NCI-H187 treated with DMSO at 0.1 percent for 48 hours (cell line): Measurements from ENCODE around the gene GRM1.
A peak's percentile ranks its signal among the peaks of the same experiment; 100 is the strongest.
"Not testable (repeated sequence)": the region's sequence is repeated elsewhere in the genome, so short reads cannot be mapped to it uniquely, and the experiment has no call there.

Experiments
- DNase-seq: peaks from one replicate; lab custom pipeline; 2025; lab: John Stamatoyannopoulos, UW

GRM1 gene

DNA sequence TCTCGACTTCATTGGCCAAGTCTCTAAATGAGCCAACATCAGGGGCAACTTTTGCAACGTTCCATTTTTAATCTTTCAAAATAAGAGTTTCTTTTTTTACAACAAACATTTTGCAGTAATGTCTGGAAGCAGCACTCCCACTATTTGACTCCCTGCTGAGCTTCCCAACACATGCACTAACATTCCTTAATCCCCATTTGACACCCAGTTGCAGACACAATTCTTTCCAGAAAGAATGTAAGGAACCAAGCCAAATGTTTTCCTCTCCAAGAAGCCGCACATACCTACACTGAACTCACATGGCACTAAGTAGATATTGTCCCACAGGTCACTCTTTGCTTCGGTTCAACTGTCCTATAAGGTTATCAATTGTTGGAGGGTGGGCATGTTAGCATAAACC is 165.6 kb downstream of the GRM1 start:
- no peak for DNase-seq

DNA sequence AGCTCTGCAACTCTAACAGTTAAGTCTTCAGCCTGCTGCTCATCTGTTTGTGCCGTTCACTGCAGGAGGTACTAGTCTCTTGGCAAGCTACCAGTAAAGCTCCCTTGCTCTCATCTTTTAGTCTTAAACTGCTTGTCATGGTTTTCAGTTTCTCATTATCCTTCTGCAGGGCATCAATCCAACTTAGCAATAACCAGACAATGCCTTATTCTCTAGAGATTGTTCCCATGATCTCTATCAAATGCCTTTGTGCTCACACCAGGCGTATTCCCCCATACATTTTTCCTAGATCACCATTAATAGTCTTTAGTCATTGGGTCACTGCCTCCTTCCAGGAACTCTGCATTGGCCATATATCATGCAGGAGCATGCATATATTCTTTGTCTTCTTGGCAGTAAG is 171.3 kb downstream of the GRM1 start:
- DNase-seq = peak; percentile 24

DNA sequence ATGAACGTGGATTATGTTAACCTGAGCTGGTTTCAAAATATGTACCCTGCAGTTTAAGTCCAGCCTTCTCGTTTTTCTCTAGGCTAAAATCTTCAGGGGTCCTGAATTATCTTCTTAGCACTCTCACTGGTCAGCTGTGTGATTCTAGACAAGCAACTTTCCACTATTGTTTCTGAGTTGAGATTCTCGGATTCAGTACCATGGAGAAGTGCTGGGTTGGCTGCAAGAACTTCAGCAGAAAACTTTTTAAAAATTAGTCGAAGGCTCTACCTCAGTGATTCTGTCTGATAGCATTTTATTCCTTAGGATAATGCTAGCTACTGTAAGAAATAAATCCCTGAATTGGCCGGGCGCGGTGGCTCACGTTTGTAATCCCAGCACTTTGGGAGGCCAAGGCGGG is 173.7 kb downstream of the GRM1 start:
- no peak for DNase-seq

DNA sequence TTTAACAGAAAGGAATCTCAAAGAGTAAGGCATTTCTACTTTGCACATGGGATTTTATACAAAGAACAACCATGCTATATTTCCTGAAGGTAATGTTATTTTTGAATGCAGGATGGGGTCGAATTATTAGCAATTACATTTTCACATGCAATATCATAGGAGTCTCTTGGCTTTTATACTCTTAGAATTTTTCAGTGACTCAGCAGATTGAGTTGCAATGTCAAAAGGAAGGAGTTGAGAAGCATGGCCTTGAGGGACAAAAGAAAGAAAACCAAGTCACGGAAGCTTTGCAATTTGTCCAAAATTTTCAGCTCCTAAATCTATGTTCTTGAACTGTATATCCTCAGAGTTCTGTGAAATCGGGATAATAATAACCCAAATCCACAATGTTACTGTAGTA is 181.1 kb downstream of the GRM1 start:
- no peak for DNase-seq

DNA sequence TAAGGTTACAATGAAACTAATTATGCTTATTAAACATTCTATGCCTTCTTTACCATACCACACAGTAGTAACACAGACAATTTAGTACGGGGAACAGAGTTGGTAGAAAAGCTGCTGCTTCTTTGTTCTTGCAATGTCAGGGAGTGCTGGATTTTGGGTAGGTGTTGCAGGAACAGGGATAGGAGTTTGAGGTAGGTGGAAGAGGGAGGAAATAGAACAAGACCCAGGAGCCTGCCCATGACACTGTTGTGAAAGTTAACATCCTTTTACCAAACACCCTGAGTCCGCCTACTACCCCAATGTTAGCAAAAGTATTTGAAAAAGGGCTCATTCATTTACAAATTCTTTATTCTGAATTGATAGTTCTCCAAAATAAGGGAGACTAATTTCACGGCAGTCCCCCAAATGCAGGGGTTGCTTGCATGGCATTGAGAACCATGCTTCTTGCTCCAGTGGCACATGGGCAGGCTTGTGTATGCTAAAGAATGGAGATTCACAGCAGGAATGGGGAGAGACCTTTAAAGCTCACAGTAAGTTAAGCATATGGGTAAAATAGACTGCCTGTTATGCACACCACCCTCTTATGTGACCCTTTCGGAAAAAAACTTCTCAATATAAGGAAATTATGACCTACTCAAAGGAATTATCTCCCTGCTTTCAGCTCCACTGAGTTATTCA is 181.7 kb downstream of the GRM1 start:
- DNase-seq = no peak

DNA sequence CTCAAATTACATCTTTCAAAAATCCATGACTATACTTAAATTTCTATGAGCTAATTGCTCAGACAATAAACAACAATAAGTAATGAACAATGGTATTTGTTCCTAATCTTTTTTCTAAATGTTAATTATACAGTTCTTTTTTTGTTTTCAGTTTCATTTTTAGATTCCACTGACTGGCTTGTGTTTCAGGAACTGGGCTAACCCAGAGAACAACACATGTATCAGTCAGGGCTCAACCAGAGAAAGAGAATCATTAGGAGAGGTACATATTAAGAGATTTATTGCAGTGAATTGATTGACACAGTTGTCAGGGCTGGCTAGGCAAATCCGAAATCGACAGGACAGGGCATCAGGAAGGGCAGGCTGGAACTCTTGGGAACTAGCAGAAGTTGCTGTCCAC is 182.8 kb downstream of the GRM1 start:
- no peak for DNase-seq

DNA sequence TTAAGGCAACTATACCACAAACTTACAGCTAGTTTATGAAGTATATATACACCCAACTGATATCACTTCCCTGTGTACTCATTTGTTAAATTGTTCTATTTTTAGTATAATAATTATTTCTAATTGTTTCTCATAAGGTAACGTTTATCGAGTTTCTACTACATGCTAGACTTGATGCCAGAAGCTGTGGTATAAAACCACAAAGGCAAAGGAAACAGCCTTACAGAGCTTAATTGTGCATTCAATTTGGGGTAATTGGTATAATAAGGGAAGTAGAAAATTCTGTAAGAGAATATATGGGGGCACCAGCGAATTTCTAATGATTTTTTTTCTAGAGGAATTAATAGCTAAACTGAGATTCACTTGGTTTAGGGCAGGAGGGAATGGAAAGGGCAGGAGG is 183.9 kb downstream of the GRM1 start:
- DNase-seq = no peak

DNA sequence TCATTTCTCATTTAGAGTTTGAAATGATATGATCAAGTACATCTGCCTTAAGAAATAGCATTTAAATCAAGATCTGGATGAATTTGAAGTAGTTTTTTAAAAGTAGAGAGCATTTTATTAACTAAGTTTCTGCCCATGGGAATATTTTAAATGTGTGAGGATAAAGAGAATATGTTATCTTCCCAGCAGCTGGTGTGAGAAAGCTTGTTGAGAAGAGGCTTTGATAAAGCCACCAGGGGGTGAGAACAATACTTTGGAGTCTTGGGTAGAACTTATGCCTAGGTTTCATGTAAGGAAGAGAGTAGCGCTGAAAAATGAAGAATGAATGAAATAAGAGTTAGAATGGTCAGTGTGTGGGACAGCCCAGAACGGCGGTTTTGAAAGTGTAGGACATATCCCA is 190.2 kb downstream of the GRM1 start:
- no peak for DNase-seq

DNA sequence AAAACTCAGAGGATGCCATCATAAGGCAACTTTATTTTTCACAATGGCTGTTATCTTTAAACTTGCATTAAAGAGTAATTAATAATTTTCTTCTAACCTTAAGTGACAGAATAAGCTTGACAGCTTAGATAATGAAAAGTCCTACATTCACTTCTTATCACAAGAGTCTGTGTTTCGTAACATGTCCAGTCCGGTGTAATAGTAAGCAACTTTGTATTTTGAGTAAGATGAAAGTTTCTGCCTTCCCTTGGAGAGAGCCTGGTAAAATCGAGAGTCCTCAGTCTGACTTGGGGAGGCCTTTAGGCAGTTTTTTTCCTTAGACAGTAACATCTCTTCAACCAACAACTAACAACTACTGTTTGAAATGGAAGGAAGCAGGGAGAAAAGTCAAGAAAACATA is 195.6 kb downstream of the GRM1 start:
- no peak for DNase-seq

DNA sequence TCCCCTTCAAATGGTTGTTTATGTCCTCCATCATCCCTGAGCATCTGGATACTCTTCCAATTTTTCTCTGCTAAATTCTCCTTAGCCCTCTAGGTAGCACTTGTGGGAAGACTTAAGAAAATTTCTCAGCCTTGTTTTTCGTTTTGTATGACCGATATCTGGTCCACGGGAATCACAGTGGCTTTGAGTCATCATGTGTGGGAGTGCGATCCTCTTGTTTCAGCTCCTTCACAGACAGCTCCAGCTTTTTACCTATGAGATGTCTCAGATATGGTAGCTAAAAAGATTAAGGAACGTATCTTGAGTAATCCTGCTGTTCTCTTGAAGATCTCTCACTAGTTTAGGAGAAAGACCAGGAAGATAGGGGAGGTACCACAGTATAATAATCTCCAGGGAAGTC is 196.1 kb downstream of the GRM1 start:
- no peak for DNase-seq

DNA sequence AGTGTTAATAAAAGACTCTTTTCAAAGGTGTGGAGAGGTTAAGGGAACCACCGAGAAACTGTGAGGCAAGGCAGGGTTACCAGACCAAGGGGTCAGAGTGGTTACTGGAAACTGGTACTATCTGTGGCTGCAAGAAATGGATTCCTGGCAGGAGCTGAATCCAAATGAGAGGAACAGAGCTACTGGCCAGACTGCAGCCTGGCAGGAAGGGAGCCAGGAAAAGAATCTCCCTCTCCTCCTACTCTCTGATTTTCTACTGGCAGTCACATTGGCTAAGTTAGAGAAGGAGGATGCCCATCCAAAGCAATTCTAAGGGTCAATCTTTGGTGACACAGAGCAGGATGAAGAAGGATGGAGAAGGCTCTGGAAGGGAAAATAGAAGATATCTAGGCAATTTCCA is 211.5 kb downstream of the GRM1 start:
- DNase-seq = no peak

DNA sequence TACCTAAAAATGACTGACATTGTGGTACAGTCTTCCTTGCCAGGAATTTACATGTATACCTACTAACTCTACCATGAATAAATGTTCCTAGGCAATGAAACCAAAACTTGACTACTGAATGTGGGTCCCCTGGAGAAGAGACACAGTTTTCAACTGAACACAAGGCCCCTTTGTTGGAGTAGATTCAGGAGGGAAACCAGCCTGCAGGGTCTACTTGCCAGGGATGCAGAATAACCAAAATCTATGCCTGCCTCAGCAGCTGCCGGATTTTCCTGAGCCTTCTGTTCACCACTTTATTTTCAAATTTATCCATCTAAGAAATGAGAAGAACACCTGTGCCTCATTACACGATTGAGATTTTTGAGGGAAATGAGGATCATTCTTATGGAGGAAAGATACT is 211.9 kb downstream of the GRM1 start:
- no peak for DNase-seq

DNA sequence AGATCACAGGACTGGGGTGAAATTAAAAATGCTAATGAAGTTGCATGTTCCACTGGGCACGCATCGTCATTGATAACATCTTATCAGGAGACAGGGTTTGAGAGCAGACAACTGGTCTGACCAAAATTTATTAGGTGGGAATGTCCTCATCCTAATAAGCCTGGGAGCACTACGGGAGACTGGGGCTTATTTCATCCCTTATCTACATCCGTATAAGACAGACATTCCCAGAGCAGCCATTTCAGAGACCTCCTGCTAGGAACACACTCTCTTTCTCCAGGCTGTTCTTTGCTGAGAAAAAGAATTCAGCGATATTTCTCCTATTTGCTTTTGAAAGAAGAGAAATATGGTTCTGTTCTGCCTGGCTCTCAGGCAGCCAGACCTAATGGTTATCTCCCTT is 214.8 kb downstream of the GRM1 start:
- not testable (repeated sequence) for DNase-seq

DNA sequence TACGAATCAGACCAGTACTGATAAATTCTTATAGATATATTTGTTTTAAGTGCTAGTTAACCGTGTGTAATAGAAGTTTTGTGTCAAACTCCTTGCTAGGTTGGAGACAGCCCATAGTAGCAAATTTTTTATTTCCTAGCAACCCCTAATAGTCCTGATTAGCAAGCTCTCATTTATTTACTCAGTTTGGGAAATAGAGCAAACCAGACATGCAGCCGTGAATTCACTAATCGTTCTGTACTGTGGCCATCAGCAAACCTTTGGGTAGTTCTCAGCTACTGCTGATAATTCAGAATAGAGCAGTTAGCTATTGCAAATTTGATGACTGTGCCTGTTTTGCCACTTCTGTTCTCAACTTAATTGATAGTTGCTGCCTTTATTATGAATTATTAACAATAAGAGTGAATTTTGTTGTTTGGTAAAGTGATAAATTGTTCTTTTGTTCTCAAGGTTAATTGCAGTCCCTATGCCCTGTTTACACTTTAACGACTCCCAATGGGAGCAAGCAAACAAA is 215.8 kb downstream of the GRM1 start:
- DNase-seq = no peak

DNA sequence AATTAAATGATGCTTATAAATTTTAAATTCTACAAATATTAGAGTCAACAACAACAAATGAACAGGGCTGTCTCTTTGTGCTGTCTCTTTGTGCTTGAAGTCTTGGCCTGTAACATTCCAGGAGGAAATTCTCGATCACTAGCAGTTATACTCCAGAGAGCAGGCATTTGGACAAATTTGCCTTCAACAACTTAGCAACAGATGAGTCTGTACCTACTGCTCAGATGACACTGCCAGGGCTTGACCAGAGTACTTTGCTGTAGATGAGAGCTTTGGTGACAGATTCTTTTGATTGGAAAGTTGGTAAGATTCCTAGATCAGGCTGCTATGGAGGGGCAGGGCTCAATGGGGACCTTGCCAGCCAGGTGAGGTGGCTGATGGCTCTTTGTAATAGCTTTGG is 217.2 kb downstream of the GRM1 start:
- no peak for DNase-seq

DNA sequence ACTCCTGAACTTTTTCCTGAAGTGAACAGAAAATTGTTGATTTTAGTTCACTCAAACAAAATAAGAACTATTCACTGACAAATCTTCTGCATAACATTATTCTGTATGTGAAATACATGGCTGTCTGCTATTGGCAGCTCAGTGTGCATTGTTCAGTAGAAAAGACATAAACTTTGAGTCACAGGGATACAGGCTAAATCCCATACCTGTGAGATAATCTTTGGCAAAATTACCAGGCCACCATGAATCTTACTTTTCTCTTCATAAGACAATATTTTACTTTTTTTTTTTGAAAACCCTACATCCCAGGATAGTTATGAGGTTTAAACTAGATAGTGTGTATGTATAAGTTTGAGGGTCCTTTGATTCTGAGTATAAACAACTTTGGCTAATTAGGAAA is 224.8 kb downstream of the GRM1 start:
- DNase-seq = no peak

DNA sequence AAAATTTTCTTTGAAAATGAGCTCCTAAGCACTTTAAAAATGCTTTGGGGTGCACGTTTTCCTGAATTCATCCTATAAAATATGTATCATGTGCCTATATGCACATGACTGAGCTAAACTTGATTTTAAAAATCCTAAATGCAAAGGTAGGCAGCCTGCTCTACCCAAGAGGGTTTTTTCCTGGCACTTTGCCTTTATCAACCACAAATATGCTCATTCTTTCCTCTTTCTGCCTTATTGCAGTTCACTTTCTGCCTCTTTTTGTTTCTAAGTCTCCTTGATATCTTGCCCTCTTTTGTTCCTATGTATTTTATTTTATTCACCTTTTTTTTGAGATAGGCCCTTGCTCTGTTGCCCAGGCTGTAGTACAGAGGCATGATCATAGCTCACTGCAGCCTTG is 229.3 kb downstream of the GRM1 start:
- DNase-seq = no peak

DNA sequence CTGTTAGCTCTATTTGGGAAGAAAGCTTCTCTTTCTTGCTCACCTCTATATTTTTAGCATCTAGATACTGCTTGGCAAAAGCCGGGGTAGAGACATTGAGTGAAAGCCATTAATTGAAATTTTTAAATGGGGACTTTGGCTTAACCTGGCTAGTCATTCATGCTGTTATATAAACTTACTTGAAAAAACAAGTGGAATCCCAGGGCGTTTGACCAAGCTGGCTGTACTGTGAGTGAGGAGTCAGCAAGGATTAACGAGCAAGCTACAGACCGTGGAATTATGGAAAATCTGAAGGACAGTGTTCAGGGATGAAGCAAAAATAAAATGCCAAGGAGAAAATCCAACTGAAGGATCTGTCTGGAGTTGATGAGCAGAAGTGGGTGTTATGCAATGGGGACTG is 232.0 kb downstream of the GRM1 start:
- DNase-seq = no peak

DNA sequence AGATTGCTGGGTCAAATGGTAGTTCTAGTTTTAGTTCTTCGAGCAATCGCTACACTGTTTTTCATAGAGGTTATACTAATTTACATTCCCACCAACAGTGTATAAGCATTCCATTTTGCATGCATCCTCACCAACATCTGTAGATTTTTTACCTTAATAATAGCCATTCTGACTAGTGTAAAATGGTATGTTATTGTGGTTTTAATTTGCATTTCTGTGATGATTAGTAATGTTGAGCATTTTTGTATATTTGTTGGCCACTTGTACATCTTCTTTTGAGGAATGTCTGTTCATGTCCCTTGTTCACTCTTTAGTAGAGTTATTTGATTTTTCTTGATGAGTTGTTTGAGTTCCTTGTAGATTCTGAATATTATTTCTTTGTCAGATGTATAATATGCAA is 236.2 kb downstream of the GRM1 start:
- no peak for DNase-seq

DNA sequence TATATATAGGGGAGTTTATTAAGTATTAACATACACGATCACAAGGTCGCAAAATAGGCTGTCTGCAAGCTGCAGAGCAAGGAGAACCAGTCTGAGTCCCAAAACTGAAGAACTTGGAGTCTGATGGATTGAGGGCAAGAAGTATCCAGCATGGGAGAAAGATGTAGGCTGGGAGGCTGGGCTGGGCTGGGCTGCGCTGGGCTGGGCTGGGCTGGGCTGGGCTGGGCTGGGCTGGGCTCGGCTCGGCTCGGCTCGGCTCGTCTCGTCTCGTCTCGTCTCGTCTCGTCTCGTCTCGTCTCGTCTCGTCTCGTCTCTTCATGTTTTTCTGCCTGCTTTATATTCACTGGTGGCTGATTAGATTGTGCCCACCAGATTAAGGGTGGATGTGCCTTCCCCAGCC is 238.6 kb downstream of the GRM1 start:
- no peak for DNase-seq

DNA sequence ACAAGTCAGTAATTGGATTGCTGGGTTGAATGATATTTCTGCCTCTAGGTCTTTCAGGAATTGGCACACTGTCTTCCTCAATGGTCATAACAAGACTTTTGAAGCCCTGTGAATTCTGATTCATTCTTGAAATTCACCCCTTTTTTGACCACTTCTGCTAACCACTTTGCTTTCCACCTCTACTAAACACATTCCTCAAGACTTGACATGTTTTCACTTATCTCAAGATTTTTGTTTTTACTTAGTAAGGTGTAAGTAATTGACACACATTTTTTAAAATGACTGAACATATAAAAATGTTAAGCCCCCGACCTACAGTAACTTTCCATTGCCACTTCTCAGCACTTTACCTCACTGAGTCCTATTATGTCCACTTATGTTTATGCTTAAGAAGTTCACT is 239.1 kb downstream of the GRM1 start:
- DNase-seq = no peak

DNA sequence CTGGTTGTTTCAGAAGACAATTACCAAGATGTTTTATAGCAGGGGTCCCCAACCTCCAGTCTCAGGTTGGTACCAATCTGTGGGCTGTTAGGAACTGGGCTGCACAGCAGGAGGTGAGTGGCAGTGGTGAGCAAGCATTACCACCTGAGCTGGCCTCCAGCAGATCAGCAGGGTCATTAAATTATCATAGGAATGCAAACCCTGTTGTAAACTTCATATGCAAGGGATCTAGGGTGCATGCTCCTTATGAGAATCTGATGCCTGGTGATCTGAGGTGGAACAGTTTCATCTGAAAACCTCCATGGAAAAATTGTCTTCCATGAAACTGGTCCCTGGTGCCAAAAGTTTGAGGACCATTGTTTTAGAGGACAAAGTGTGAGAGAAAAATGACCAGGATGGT is 240.6 kb downstream of the GRM1 start:
- DNase-seq = no peak

DNA sequence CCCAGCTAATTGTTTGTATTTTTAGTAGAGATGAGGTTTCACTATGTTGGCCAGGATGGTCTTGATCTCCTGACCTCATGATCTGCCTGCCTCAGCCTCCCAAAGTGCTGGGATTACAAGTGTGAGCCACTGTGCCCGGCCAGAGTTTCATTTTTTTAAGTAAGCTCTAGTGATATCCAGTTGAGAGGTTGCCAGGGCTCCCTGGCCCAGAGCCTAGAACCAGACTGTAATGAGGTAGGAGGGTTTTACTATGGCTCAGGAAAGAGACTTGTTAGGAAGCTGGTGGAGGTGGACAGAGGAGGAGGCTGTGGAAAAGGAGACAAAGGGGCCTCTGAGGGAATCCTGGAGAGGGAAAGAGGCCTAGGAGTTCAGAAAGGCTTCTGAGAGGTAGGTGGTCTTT is 242.3 kb downstream of the GRM1 start:
- not testable (repeated sequence) for DNase-seq

DNA sequence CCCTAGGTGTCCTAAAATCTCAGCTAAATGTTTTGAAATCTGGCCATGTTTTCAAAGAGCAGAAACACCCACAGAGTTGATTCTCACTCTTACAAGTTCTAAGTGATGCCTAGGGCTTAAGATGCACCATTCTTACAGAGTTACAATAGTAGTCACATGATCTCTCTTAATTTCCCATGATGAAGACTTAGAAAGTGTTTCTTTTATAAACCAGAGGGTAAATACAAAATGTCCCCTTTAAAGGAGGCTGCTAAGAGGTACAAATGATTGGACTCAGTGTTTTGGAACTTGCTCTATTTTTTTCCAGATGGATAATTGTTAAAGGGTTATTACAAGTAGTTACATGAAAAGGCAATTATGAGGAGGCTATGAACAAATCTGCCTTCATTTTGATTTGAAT is 244.6 kb downstream of the GRM1 start:
- no peak for DNase-seq

DNA sequence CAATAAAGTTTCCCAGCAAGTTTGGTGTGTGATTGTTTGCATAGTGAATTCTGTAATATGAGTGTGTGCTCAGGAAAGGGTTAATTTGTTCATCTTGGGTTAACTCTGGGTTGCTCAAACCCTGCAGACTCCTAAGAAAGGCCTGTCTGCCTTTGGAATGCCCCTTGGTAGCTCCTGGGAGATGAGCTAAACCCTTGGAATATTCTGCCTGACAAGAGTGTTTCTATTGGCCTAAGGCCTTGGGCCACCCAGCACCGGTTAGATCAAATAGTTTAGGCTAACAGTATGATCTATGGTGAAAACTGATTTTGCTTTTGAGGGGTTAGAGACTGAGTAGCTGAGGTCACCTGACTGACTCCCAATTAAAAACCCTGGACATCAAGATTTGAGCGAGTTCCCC is 248.3 kb downstream of the GRM1 start:
- no peak for DNase-seq
